ENCODE results near the gene KAT6B.

The KAT6B gene

DNA sequence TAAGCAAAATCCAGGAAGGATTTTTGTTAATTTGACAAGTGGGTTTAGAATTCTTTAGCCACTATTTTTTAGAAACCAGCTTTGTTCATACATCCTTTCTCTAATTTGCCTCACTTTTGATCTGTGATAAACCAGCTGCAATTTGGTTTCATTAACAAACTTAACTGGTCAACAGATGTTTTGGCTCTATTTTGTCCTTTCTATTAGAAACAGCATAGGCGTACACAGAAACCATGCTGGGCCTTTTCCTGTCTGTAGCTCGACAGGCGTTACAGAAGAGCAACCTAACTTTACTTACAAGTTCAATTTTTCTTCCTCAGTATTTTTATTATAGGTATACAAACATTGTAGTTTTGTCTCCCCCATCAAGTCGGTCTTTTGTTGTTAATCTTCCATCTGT lies 28.2 kb downstream of the KAT6B start:
- FAIRE-seq, result no peak
- TF ChIP-seq PAX5 (IDR thresholded peaks at IDR 0.05; ENCODE audit: insufficient read depth, low read length, severe bottlenecking) (no peak), POLR2AphosphoS5 (IDR thresholded peaks at IDR 0.05; ENCODE audit: low read depth, low read length) (no peak), TAF1 (IDR thresholded peaks at IDR 0.05; ENCODE audit: low read depth, low read length) (no peak), POU2F2 (IDR thresholded peaks at IDR 0.05; ENCODE audit: low read depth, low read length) (no peak), SPI1 (IDR thresholded peaks at IDR 0.05; ENCODE audit: low read depth, low read length) (no peak), POLR2A (IDR thresholded peaks at IDR 0.05; ENCODE audit: low read depth, low read length) (no peak)
- DNase-seq (ENCODE audit: insufficient read length, low spot score), result no peak

DNA sequence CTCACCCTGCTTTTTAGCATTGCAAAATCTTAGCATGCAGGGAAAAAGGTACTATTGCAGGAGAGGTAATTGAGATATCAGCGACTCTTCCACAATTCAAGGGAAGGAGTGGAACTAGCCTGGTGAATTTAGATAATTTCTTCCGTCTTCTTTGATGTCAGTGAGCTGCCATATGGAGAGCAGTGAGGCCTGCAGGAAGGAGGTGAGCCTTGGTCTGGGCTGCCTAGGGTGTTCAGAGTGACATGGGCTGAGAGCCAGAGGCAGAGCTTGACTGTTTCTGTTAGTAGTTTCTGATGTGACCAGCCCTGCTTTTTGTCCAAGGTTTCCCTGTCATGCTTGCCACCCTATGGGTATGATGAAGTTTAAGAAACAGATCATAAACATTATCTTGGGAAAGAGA lies 28.6 kb downstream of the KAT6B start:
- TF ChIP-seq PAX5 (IDR thresholded peaks at IDR 0.05; ENCODE audit: insufficient read depth, low read length, severe bottlenecking) (no peak), POU2F2 (IDR thresholded peaks at IDR 0.05; ENCODE audit: low read depth, low read length) (no peak), POLR2AphosphoS5 (IDR thresholded peaks at IDR 0.05; ENCODE audit: low read depth, low read length) (no peak), TAF1 (IDR thresholded peaks at IDR 0.05; ENCODE audit: low read depth, low read length) (no peak), POLR2A (IDR thresholded peaks at IDR 0.05; ENCODE audit: low read depth, low read length) (no peak; the same call in 1 of the 2 replicates), SPI1 (IDR thresholded peaks at IDR 0.05; ENCODE audit: low read depth, low read length) (no peak)
- DNase-seq (ENCODE audit: insufficient read length, low spot score), result no peak
- peak; percentile 82 for FAIRE-seq

- peak; percentile 26 for FAIRE-seq
- no peak for DNase-seq (ENCODE audit: insufficient read length, low spot score)
- TF ChIP-seq TAF1 (IDR thresholded peaks at IDR 0.05; ENCODE audit: low read depth, low read length) (no peak), POU2F2 (IDR thresholded peaks at IDR 0.05; ENCODE audit: low read depth, low read length) (no peak), PAX5 (IDR thresholded peaks at IDR 0.05; ENCODE audit: insufficient read depth, low read length, severe bottlenecking) (no peak), POLR2AphosphoS5 (IDR thresholded peaks at IDR 0.05; ENCODE audit: low read depth, low read length) (no peak)
Measured at GRCh38 chr10:74855439-74855838, 29.0 kb downstream of the KAT6B start.

- DNase-seq (ENCODE audit: insufficient read length, low spot score) (no peak), FAIRE-seq (no peak)
- TF ChIP-seq TAF1 (IDR thresholded peaks at IDR 0.05; ENCODE audit: low read depth, low read length) (no peak), POLR2A (IDR thresholded peaks at IDR 0.05; ENCODE audit: low read depth, low read length) (no peak), PAX5 (IDR thresholded peaks at IDR 0.05; ENCODE audit: insufficient read depth, low read length, severe bottlenecking) (no peak), POU2F2 (IDR thresholded peaks at IDR 0.05; ENCODE audit: low read depth, low read length) (no peak), SPI1 (IDR thresholded peaks at IDR 0.05; ENCODE audit: low read depth, low read length) (no peak), POLR2AphosphoS5 (IDR thresholded peaks at IDR 0.05; ENCODE audit: low read depth, low read length) (no peak)
Measured at GRCh38 chr10:74856940-74857339, 30.5 kb downstream of the KAT6B start.

DNA sequence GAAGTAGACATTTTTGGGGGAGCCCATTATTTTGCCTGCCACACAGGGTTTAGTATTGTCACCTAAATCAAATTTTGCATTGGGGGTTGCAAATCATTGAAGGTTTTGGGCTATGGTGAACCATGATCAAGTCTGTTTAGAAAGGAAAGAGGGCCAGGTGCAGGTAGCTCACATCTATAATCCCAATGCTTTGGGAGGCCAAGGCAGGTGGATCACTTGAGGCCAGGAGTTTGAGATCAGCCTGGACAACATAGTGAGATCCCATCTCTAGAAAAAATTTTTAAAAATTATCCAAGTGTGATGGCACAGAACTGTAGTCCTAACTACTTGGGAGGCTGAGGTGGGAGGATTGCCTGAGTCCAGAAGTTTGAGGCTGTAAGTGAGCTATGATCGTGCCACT lies 31.2 kb downstream of the KAT6B start:
- TF ChIP-seq POLR2A (IDR thresholded peaks at IDR 0.05; ENCODE audit: low read depth, low read length) (no peak), SPI1 (IDR thresholded peaks at IDR 0.05; ENCODE audit: low read depth, low read length) (no peak), TAF1 (IDR thresholded peaks at IDR 0.05; ENCODE audit: low read depth, low read length) (no peak), POU2F2 (IDR thresholded peaks at IDR 0.05; ENCODE audit: low read depth, low read length) (no peak), PAX5 (IDR thresholded peaks at IDR 0.05; ENCODE audit: insufficient read depth, low read length, severe bottlenecking) (no peak), POLR2AphosphoS5 (IDR thresholded peaks at IDR 0.05; ENCODE audit: low read depth, low read length) (no peak)
- no peak for FAIRE-seq
- DNase-seq (ENCODE audit: insufficient read length, low spot score), result no peak

- TF ChIP-seq PAX5 (IDR thresholded peaks at IDR 0.05; ENCODE audit: insufficient read depth, low read length, severe bottlenecking) (no peak), POU2F2 (IDR thresholded peaks at IDR 0.05; ENCODE audit: low read depth, low read length) (no peak), SPI1 (IDR thresholded peaks at IDR 0.05; ENCODE audit: low read depth, low read length) (no peak), TAF1 (IDR thresholded peaks at IDR 0.05; ENCODE audit: low read depth, low read length) (no peak), POLR2A (IDR thresholded peaks at IDR 0.05; ENCODE audit: low read depth, low read length) (no peak), POLR2AphosphoS5 (IDR thresholded peaks at IDR 0.05; ENCODE audit: low read depth, low read length) (no peak)
- FAIRE-seq (no peak), DNase-seq (ENCODE audit: insufficient read length, low spot score) (no peak)
Measured at GRCh38 chr10:74859546-74859945, 33.1 kb downstream of the KAT6B start.

DNA sequence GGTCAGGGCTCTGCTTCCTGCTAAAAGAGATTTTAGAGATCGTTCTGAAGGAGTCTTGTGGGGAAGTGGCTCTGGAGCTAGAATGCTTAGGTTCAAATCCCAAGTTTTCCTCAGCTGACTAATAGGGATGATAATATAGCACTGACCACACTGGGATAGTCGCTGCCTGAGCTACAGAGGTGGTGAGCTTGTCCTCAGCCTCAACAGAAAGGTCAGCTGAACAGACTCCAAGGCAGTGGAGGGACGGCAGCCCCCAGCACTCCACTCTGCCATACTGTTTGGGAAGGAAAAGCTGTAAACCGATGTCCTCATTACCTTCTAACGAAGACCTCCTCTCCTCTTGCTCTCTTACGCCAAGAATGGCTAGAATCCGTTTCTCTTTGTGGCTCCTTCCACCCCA lies 36.2 kb downstream of the KAT6B start:
- TF ChIP-seq POU2F2 (IDR thresholded peaks at IDR 0.05; ENCODE audit: low read depth, low read length), result no peak
- no peak for TF ChIP-seq TAF1 (IDR thresholded peaks at IDR 0.05; ENCODE audit: low read depth, low read length)
- TF ChIP-seq POLR2A (IDR thresholded peaks at IDR 0.05; ENCODE audit: low read depth, low read length), result no peak
- DNase-seq (ENCODE audit: insufficient read length, low spot score) (no peak), FAIRE-seq (peak; percentile 9)

DNA sequence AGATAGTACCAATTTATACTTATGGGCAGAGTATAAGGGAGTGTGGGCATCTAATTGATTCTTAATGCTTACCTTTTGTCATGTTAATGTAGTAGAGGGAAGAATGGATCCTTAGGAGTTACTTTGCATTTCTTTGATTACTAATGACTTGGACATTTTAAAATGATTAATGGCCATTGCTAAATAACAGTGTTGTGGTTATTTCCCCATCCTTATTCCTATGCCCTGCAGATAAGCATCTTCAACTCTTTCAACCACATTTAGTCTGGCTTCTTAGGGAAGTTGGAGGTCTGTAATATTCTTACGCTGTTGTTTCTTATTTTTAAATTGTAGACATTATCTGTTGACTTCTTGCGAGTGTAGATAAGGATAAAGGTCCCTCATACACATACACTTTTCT lies 37.2 kb downstream of the KAT6B start:
- DNase-seq (ENCODE audit: insufficient read length, low spot score), result no peak
- FAIRE-seq, result no peak

GRCh38 chr10:74867351-74867750 lies 41.0 kb downstream of the KAT6B start:
- TF ChIP-seq TAF1 (IDR thresholded peaks at IDR 0.05; ENCODE audit: low read depth, low read length), result no peak
- no peak for DNase-seq (ENCODE audit: insufficient read length, low spot score)
- FAIRE-seq, result no peak

More for the DNA sequence above, 37.2 kb downstream of the KAT6B start:
- TF ChIP-seq TAF1 (IDR thresholded peaks at IDR 0.05; ENCODE audit: low read depth, low read length) (no peak), PAX5 (IDR thresholded peaks at IDR 0.05; ENCODE audit: insufficient read depth, low read length, severe bottlenecking) (no peak), POLR2AphosphoS5 (IDR thresholded peaks at IDR 0.05; ENCODE audit: low read depth, low read length) (no peak), SPI1 (IDR thresholded peaks at IDR 0.05; ENCODE audit: low read depth, low read length) (no peak), POU2F2 (IDR thresholded peaks at IDR 0.05; ENCODE audit: low read depth, low read length) (no peak), POLR2A (IDR thresholded peaks at IDR 0.05; ENCODE audit: low read depth, low read length) (no peak)

- no peak for DNase-seq (ENCODE audit: insufficient read length, low spot score)
- peak; percentile 35 for FAIRE-seq
- TF ChIP-seq TAF1 (IDR thresholded peaks at IDR 0.05; ENCODE audit: low read depth, low read length), result no peak
- TF ChIP-seq PAX5 (IDR thresholded peaks at IDR 0.05; ENCODE audit: insufficient read depth, low read length, severe bottlenecking), result no peak
- TF ChIP-seq POLR2A (IDR thresholded peaks at IDR 0.05; ENCODE audit: low read depth, low read length), result no peak
- no peak for TF ChIP-seq SPI1 (IDR thresholded peaks at IDR 0.05; ENCODE audit: low read depth, low read length)
- TF ChIP-seq POLR2AphosphoS5 (IDR thresholded peaks at IDR 0.05; ENCODE audit: low read depth, low read length), result no peak
Measured at GRCh38 chr10:74868392-74868977, 42.1 kb downstream of the KAT6B start.

Data from GM12891 (cell line).